SK-N-SH (cell line): ENCODE data around the gene LKAAEAR1. TPM values are rescaled to one million over a fixed set of nuclear protein-coding genes. Genes with fewer than 3 reads are reported as not detected.
"Not testable (repeated sequence)": the region's sequence is repeated elsewhere in the genome, so short reads cannot be mapped to it uniquely, and the experiment has no call there.

Experiments used
- CTCF ChIA-PET: fragments of 300-600, 350-600 bp; formaldehyde crosslinking; extraction: SDS; loops from one replicate; lab custom pipeline; 2021; lab: Yijun Ruan, JAX
- POLR2A ChIA-PET: fragments of 350-600 bp; sonication (Branson Sonifier 250); formaldehyde crosslinking; extraction: SDS; loops from one replicate; lab custom pipeline; 2020; ENCODE audit warnings: antibody characterized with exemption, inconsistent platforms; lab: Yijun Ruan, JAX
- DNase-seq: peaks from one replicate; pipeline ENCODE4 v3.0.0; 2012
- H2AFZ ChIP-seq: fragments of 200-600 bp; sonication (generic); 2 replicates; pipeline ENCODE4 v1.8.1; 2016; ENCODE audit warnings: antibody characterized with exemption, mild to moderate bottlenecking, low read depth
- H3F3A ChIP-seq: fragments of 200-600 bp; sonication (generic); replicated peaks from 2 replicates; pipeline ENCODE3; 2016; ENCODE audit warnings: antibody characterized with exemption, mild to moderate bottlenecking; ENCODE audit not compliant: insufficient read depth
- H3K27ac ChIP-seq, 2 experiments: fragments of 200-500 bp in 1 of 2; fragments of 200-600 bp in 1 of 2; sonication (Bioruptor generic) in 1 of 2; sonication (generic), shearing (Covaris generic) in 1 of 2; 2 replicates each; pipeline versions ENCODE4 v1.5.1 to v1.6.1; 2014 to 2016; ENCODE audit warnings: low read depth in 2 of 2, inconsistent platforms in 1 of 2, low read length in 1 of 2, mild to moderate bottlenecking in 1 of 2, mixed read lengths in 1 of 2
- H3K27me3 ChIP-seq: fragments of 200-600 bp; sonication (generic), shearing (Covaris generic); 2 replicates; pipeline ENCODE4 v1.6.1; 2016; ENCODE audit warnings: mixed run types; ENCODE audit not compliant: insufficient read depth
- H3K36me3 ChIP-seq, 2 experiments: fragments of 200-500 bp in 1 of 2; fragments of 200-600 bp in 1 of 2; sonication (Bioruptor generic) in 1 of 2; sonication (generic) in 1 of 2; replicated peaks in 1 of 2; 2 replicates each; pipeline versions ENCODE3 to v1.5.1; 2014 to 2016; ENCODE audit warnings: low read length in 1 of 2, mild to moderate bottlenecking in 1 of 2; ENCODE audit not compliant: insufficient read depth in 2 of 2, control insufficient read depth in 1 of 2
- H3K4me1 ChIP-seq, 2 experiments: fragments of 200-500 bp in 1 of 2; fragments of 200-600 bp in 1 of 2; sonication (Bioruptor generic) in 1 of 2; sonication (generic), shearing (Covaris generic) in 1 of 2; 2 replicates each; pipeline versions ENCODE4 v1.5.1 to v1.6.1; 2014 to 2016; ENCODE audit warnings: low read depth in 1 of 2, low read length in 1 of 2, mixed run types in 1 of 2; ENCODE audit not compliant: insufficient read depth in 2 of 2, control insufficient read depth in 1 of 2
- H3K4me2 ChIP-seq: fragments of 200-600 bp; sonication (generic), shearing (Covaris generic); 2 replicates; pipeline ENCODE4 v1.6.1; 2017; ENCODE audit warnings: mixed run types
- H3K4me3 ChIP-seq, 2 experiments: fragments of 200-500 bp in 1 of 2; fragments of 200-600 bp in 1 of 2; sonication (Bioruptor generic) in 1 of 2; sonication (generic), shearing (Covaris generic) in 1 of 2; 2 replicates each; pipeline versions ENCODE4 v1.5.1 to v1.8.1; 2014 to 2016; ENCODE audit warnings: low read depth in 2 of 2, inconsistent platforms in 1 of 2, low read length in 1 of 2, mild to moderate bottlenecking in 1 of 2, mixed read lengths in 1 of 2, moderate library complexity in 1 of 2
- H3K79me2 ChIP-seq: fragments of 200-600 bp; sonication (generic); 2 replicates; pipeline ENCODE4 v1.8.1; 2017; ENCODE audit warnings: mild to moderate bottlenecking; ENCODE audit not compliant: insufficient read depth
- H3K9ac ChIP-seq: fragments of 200-600 bp; sonication (generic); 2 replicates; pipeline ENCODE4 v1.6.1; 2017; ENCODE audit warnings: mixed run types
- H3K9me2 ChIP-seq: fragments of 200-600 bp; sonication (generic); 2 replicates; pipeline ENCODE4 v1.6.1; 2017; ENCODE audit warnings: mixed run types
- H3K9me3 ChIP-seq: fragments of 200-600 bp; sonication (generic); 2 replicates; pipeline ENCODE4 v1.6.1; 2017; ENCODE audit warnings: mixed run types, mild to moderate bottlenecking, moderate library complexity
- H4K20me1 ChIP-seq: fragments of 200-600 bp; sonication (generic); 2 replicates; pipeline ENCODE4 v1.6.1; 2017; ENCODE audit warnings: mild to moderate bottlenecking, mixed run types; ENCODE audit not compliant: insufficient read depth
- ELF1 ChIP-seq: IDR thresholded peaks from 2 replicates; pipeline ENCODE4 v1.4.0; 2012
- FOXJ3 ChIP-seq: sonication (generic); formaldehyde crosslinking; IDR thresholded peaks from 2 replicates; pipeline ENCODE4 v1.5.1; 2020; ENCODE audit warnings: mild to moderate bottlenecking, missing genetic modification reagents
- GABPA ChIP-seq: IDR thresholded peaks from 2 replicates; pipeline ENCODE4 v1.4.0; 2012; ENCODE audit warnings: low read depth, mild to moderate bottlenecking
- GATA2 ChIP-seq: sonication (generic); formaldehyde crosslinking; IDR thresholded peaks from 2 replicates; pipeline ENCODE4 v1.5.0; 2020; ENCODE audit warnings: mild to moderate bottlenecking, missing genetic modification reagents
- JUND ChIP-seq: IDR thresholded peaks from 2 replicates; pipeline ENCODE4 v1.4.0; 2012
- MAX ChIP-seq: IDR thresholded peaks from 2 replicates; pipeline ENCODE4 v1.4.0; 2012; ENCODE audit warnings: low read depth
- MEF2A ChIP-seq: IDR thresholded peaks from 2 replicates; pipeline ENCODE4 v1.4.0; 2012; ENCODE audit warnings: low read depth, borderline replicate concordance
- NRF1 ChIP-seq: IDR thresholded peaks from 2 replicates; pipeline ENCODE4 v1.6.1; 2012; ENCODE audit warnings: low read depth, mild to moderate bottlenecking, low read length
- POLR2AphosphoS5 ChIP-seq: IDR thresholded peaks from 2 replicates; pipeline ENCODE4 v1.6.1; 2012; ENCODE audit warnings: low read depth, low read length
- RCOR1 ChIP-seq: fragments of 150-350 bp; IDR thresholded peaks from 2 replicates; pipeline ENCODE4 v1.6.1; 2017; ENCODE audit warnings: antibody characterized with exemption, low read length
- RXRA ChIP-seq: IDR thresholded peaks from 2 replicates; pipeline ENCODE4 v1.4.0; 2012; ENCODE audit warnings: low read depth, mild to moderate bottlenecking, borderline replicate concordance
- SIN3A ChIP-seq: IDR thresholded peaks from 2 replicates; pipeline ENCODE4 v1.6.1; 2012; ENCODE audit warnings: low read depth, mild to moderate bottlenecking, low read length, moderate library complexity, borderline replicate concordance
- TAF1 ChIP-seq: IDR thresholded peaks from 2 replicates; pipeline ENCODE4 v1.6.1; 2012; ENCODE audit warnings: low read depth, mild to moderate bottlenecking, low read length, moderate library complexity, borderline replicate concordance
- TCF12 ChIP-seq: IDR thresholded peaks from 2 replicates; pipeline ENCODE4 v1.4.0; 2012
- YY1 ChIP-seq: IDR thresholded peaks from 2 replicates; pipeline ENCODE4 v1.4.0; 2012; ENCODE audit warnings: low read depth, mild to moderate bottlenecking
- WGBS: methylation state at CpG from one replicate; pipeline ENCODE4 v1.1.6; 2017; ENCODE audit warnings: low lambda C conversion rate; 5-methylcytosine and 5-hydroxymethylcytosine counted together
- polyA plus RNA-seq, 3 experiments: library from polyadenylated mRNA; depleted of rRNA; stranded (reverse); fragments of >200 nt; gene quantifications; 2 replicates each; pipeline ENCODE4 v1.2.3, GENCODE V29; 2012

Gene LKAAEAR1
- polyA plus RNA-seq, 1 of the 3 experiments (the other 2 are of a cell fraction) = 0.71 TPM

DNA sequence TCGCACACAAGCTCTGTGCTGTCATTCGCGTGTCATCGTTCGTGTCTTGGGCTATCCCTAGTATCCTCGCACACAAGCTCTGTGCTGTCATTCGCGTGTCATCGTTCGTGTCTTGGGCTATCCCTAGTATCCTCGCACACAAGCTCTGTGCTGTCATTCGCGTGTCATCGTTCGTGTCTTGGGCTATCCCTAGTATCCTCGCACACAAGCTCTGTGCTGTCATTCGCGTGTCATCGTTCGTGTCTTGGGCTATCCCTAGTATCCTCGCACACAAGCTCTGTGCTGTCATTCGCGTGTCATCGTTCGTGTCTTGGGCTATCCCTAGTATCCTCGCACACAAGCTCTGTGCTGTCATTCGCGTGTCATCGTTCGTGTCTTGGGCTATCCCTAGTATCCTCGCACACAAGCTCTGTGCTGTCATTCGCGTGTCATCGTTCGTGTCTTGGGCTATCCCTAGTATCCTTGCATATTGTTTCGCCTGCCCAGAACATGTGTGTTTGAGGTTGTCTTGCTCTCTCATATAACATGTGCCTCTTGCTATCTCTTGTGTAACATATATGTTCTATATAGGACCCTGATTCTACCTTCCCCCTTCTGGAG is 3.1 kb upstream of the LKAAEAR1 start:
- H3K4me2 ChIP-seq = not testable (repeated sequence)

GRCh38 chr20:64086801-64087200 is 2.6 kb upstream of the LKAAEAR1 start:
- DNase-seq = no peak
- no peaks in the 10 kb centered on the region; the same call in 1 of the 2 replicates for H3K27me3 ChIP-seq
- H2AFZ ChIP-seq = no peak overlapping the region
- H3K4me2 ChIP-seq = no peak overlapping the region
- no peaks in the 10 kb centered on the region for H3K36me3 ChIP-seq
- H3K4me3 ChIP-seq = no peak overlapping the region
- no peaks in the 10 kb centered on the region for H4K20me1 ChIP-seq
- no peak overlapping the region for H3K27ac ChIP-seq
- ChIA-PET CTCF (interaction anchor here (1.5 to 12.9 kb wide), 3 partner anchors 15 to 107 kb away, joined by 3 to 252 read pairs (median 6); partner anchors contain the start of genes NPBWR2 and SAMD10), POLR2A (no interaction called here)
- H3K79me2 ChIP-seq = no peaks in the 10 kb centered on the region
- peaks cover 0 to 32% of the 10 kb centered on the region in 2 experiments; a peak in 2 of 4 replicates for H3K4me1 ChIP-seq
- peaks cover 2% of the 10 kb centered on the region for H3F3A ChIP-seq
- TF ChIP-seq RXRA (no peak), ELF1 (no peak), MAX (no peak), POLR2AphosphoS5 (no peak), SIN3A (no peak), NRF1 (no peak), GABPA (no peak), MEF2A (no peak), TAF1 (no peak), RCOR1 (no peak), JUND (no peak), GATA2 (CRISPR knock-in tag) (no peak), YY1 (no peak), TCF12 (no peak), FOXJ3 (CRISPR knock-in tag) (no peak)
- WGBS = 83% methylated on average over 10 of the region's 11 CpGs
- H3K9me2 ChIP-seq = no peaks in the 10 kb centered on the region
- no peaks in the 10 kb centered on the region for H3K9me3 ChIP-seq
- H3K9ac ChIP-seq = no peak overlapping the region

More for the DNA sequence above, 3.1 kb upstream of the LKAAEAR1 start:
- CTCF ChIA-PET = interaction anchor here (2.0 to 12.9 kb wide), 2 partner anchors 14 to 28 kb away, joined by 6 to 252 read pairs; partner anchors contain the start of gene NPBWR2
- H3K4me3 ChIP-seq, POLR2A ChIA-PET, H3F3A ChIP-seq, H3K27ac ChIP-seq, H3K9me2 ChIP-seq, H3K27me3 ChIP-seq, H3K79me2 ChIP-seq, H3K9ac ChIP-seq, H2AFZ ChIP-seq, H3K9me3 ChIP-seq, H3K36me3 ChIP-seq, H4K20me1 ChIP-seq, DNase-seq: not testable (repeated sequence)
- H3K4me1 ChIP-seq = peaks cover 0 to 35% of the 10 kb centered on the region in 2 experiments; a peak in 2 of 4 replicates
- WGBS = 94% methylated on average over 10 of the region's 36 CpGs
